Stimulated activated CD4-positive, alpha-beta T cell treated with anti-CD3 and anti-CD28 coated beads, Interleukin-15, amount 100 ng/mL, for 24 hours (primary cell): ENCODE measurements around the gene CPVL.
"Not testable (repeated sequence)": the region's sequence is repeated elsewhere in the genome, so short reads cannot be mapped to it uniquely, and the experiment has no call there.

Experiments
- DNase-seq: peaks from one replicate; pipeline ENCODE4 v3.0.0-alpha.2; 2020

Gene CPVL

GRCh38 chr7:29116361-29117200 lies 29.8 kb downstream of the CPVL start:
- DNase-seq, result no peak

DNA sequence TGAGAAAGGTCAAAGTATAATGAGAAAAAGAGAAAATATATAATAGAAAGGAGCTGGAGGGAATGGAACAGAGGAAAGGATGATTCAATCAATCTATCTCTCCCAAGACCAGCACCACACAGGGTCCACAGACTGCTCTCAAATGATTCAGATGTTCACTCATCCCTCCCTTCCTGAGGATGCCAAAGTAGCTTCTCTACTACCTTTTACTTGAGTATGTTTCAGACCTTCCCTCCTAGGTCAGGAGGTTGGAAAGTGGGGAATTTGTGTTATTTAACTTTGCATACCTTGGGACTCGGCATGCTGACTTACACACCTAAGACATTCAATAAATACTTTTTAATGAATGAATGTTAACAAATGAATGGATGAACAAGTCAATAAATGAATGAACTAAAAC lies 30.6 kb downstream of the CPVL start:
- DNase-seq, result no peak

DNA sequence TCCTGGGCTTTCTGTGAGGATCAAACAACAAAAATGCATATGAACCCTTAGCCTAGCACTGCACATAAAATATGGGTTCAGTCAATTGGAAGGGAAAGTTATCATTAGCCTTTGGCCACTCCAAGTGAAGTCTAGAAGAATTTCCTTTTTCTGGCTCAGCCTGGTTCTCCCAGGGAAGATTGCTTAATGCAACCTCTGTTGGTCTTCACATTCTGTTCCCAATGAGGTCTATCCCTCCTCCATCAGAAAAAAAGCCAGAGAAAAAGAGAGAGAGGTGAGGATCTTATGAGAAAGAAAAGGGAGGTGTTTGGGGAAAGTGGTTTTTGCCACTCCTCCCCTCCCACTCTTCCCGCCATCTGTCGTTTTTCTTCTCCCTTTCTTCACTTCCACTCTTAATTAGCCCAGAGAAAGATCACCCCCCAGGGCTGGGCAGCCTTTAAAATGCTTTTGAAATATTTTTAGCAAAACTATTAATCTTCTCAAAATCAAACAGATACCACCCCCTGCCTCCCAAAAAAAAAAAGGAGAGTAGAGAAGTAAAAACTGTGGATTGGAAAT lies 31.1 kb downstream of the CPVL start:
- no peak for DNase-seq

DNA sequence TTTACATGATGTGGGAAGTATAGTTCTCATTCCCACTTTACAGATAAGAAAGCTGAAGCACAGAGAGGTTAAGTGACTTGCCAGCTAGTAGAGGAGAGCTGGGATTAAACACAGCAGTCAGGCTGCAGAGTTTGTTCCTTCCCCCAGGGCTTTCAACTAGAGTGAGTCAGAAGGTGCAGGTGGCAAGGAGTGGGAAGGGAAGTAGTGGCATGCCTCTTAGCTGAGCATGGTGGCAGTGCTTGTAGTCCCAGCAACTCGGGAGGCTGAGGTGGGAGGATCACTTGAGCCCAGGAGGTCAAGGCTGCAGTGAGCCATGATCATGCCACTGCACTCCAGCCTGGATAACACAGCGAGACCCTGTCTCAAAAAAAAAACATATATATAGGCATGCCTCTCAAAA lies 32.1 kb downstream of the CPVL start:
- not testable (repeated sequence) for DNase-seq

DNA sequence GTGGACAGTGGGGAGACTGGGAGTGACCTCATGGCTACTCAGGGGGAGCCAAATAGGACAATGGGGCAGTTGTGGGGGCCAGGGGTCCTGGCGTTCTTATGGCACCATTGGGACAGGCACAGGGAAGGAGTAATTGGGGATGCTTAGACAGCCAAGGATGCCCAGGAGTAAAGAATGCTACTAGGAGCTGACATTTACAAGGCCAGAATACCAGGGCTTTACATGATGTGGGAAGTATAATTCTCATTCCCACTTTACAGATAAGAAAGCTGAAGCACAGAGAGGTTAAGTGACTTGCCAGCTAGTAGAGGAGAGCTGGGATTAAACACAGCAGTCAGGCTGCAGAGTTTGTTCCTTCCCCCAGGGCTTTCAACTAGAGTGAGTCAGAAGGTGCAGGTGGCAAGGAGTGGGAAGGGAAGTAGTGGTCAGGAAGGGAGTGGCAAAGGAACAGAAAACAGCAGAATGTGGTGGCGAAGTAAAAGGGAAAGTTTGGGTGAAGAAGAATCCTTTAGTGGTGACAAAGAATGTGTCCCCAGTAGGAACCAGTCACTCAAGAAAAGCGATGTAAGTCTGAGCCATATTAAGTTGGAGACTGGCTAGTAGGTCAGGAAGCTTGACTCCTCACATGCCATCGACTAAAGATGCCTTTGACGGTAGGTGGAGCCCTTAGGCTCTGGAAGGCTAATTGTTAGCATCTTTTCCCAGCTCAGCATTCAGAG lies 32.8 kb downstream of the CPVL start:
- no peak for DNase-seq

GRCh38 chr7:29112721-29113120 lies 33.6 kb downstream of the CPVL start:
- no peak for DNase-seq

DNA sequence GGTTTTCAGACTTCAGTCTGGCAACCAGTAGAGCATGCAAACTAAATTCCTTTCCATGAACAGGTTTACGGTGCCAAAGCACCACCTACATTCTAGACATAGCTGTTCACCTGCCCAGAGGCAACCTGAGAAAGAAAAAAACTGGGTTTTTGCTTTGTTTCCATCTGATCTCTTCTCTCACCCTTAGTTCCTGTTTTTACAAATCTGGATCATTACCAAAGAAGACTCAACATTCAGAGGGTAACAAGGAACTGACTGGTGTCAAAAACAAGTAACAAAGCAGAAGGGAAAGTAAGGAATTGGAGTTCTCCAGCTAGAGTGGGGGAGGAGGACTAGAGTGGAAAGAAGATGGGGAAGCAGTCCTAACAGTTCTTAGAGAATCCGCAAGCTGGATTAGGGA lies 36.4 kb downstream of the CPVL start:
- DNase-seq, result no peak

- no peak for DNase-seq
These were observed 37.0 kb downstream of the CPVL start for GRCh38 chr7:29109358-29109757.

GRCh38 chr7:29107056-29107455 lies 39.3 kb downstream of the CPVL start:
- DNase-seq, result no peak

DNA sequence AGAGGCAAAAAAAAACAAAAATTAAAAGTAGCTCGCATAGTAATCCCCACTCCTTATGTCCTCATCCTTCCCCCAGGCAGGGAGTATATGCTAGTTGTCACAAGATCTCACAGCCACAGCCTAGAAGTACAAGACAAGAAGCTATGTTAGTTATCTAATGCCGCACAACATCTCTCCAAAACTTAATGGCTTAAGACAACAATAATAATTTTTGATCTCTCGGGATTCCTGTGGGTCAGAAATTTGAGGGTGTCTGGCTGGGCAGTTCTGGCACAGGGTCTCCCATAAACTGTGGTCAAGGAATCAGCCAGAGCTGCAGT lies 39.7 kb downstream of the CPVL start:
- no peak for DNase-seq

GRCh38 chr7:29105752-29106668 lies 40.3 kb downstream of the CPVL start:
- peak; percentile 6 for DNase-seq

- no peak for DNase-seq
These were observed 41.1 kb downstream of the CPVL start for GRCh38 chr7:29105191-29105590.

GRCh38 chr7:29102558-29103151 lies 43.7 kb downstream of the CPVL start:
- DNase-seq, result peak; percentile 47

- DNase-seq, result no peak
These were observed 45.4 kb downstream of the CPVL start for GRCh38 chr7:29100924-29101323.

DNA sequence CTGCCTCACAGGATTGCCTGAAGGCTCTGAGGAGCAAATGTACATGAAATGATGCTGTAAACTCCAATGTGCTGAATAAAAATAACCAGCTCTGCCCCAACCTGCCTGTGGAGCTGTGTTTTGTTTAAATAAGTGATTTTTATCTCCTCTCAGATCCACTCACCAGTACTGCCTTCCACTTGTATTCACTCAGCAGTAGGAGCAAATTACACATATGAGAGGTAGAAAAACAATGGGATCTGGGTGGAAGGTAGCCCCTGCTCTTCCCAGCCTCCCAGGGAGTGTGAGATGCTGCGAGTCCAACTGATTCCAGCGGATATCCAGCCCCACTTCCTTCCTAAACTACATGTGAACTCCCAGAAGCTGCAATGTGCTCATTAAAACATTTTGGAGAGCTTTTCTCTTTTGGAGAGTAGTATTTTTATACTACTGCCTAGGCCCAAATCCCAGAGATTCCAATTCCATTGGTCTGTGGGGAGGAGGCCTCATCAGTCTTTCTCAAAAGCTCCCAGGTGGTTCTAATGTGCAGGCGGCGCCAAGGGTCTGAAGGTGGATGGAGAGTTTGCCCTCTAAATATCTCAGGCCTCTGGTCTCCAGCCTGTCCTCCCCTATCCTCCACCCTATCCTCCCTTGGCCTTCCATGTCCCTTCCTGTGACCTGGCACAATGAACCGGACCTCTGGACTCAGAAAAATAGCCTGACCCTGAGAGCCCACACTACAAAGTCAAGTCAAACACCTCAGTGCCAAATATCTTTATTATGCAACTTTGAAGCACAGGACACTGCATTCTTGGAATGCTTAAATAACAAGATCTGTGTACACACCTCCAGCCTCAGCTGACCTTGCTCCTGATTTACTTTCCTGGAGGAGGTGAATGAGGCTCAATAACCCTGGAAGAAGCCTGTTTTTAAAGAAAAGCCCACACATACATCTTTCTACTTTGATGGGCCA lies 46.2 kb downstream of the CPVL start:
- no peak for DNase-seq

GRCh38 chr7:29096446-29096730 lies 49.9 kb downstream of the CPVL start:
- no peak for DNase-seq

DNA sequence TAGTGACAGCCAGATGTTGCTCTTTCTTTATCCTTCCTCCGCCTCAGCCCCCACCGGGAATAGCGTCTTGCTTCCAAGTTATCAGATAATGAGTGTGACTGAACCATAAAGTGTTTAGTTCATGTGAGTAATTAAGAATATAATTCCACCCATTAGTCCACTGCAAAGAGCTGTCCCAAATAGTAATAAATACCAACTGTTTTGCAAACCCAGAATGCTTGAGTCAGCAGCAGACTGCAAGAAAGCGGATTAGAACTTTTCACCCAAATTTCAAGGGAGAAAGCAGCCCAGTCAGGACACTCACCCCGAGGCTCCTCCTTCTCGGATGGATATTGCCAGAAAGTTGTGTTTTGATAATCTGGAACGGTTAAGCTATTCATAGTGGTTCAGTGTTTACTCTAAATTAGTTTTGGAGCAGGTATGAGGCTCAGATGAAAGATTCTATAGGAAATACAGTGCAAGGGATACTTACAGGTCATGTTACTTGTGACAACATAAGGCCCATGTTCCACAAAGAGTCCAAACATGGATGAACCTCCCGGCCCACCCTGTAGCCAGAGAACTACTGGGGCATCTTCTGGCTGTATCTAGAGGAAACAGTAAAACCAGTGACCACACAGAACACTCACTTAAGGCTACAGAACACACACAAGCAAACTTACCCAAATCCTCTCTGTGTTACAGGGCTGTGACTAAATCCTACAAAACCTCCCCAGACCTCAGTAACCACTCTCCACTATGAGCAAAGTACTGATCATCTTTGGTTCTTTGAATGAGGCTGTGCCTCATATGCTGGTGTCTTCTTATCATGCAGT lies 50.5 kb downstream of the CPVL start:
- DNase-seq, result no peak

DNA sequence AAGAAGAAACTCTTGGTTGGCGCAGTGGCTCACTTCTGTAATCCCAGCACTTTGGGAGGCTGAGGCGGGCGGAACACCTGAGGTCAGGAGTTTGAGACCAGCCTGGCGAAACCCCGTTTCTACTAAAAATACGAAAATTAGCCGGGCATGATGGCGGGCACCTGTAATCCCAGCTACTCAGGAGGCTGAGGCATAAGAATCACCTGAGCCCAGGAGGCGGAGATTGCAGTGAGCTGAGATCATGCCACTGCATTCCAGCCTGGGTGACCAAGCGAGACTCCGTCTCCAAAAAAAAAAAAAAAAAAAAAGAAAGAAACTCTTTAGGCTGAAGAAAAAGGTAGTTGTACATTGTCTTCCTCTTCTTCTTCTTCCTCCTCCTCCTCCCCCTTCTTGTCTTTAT lies 53.2 kb downstream of the CPVL start:
- not testable (repeated sequence) for DNase-seq

DNA sequence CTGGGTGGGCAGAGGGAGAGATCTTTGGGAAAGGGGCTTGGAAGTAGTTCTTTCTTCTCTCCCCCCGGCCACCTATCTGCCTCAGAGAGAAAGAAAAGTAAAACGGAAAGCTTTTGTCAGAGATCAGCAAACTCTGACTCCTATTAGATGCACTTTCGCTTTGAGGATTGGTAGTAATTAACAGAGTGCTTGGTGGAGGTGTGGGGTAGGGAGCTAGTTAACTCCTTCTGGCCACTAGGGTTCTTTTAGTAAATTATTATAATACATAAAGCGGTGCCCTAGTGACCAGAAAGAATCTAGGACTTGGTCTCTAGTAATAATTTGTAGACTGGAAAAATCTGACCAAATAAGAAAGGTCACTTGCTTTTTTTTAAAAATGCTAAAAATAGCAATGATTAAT lies 54.6 kb downstream of the CPVL start:
- DNase-seq, result no peak

GRCh38 chr7:29090836-29091601 lies 55.3 kb downstream of the CPVL start:
- no peak for DNase-seq
